HG03175 (cell line): ENCODE measurements around the gene HLTF.
"Not testable (repeated sequence)": the region's sequence is repeated elsewhere in the genome, so short reads cannot be mapped to it uniquely, and the experiment has no call there.

Experiments
- ATAC-seq: cut with Tn5 transposase; IDR thresholded peaks from one replicate; pipeline ENCODE4 v1.9.1; 2021; ENCODE audit warnings: mild to moderate bottlenecking, moderate library complexity; ENCODE audit not compliant: unreplicated experiment

HLTF gene

GRCh38 chr3:149086232-149086988 lies at the start of gene HLTF:
HLTF (minus strand) TSS chr3:149086533; CDS start chr3:149086336, 197 bp downstream.
- ATAC-seq, result peak; percentile 99

GRCh38 chr3:149134575-149134974 lies 48.2 kb upstream of the HLTF start:
- ATAC-seq, result no peak

GRCh38 chr3:149131589-149131988 lies 45.3 kb upstream of the HLTF start:
- no peak for ATAC-seq

- peak; percentile 94 for ATAC-seq
Measured at GRCh38 chr3:149129326-149130205, 43.2 kb upstream of the HLTF start, which contains the start of gene HPS3. HPS3 (plus strand) TSS chr3:149129638; CDS start chr3:149129724, 86 bp downstream.

GRCh38 chr3:149128821-149129220 lies 42.5 kb upstream of the HLTF start:
- ATAC-seq, result no peak

- no peak for ATAC-seq
Measured at GRCh38 chr3:149122721-149123578, 36.6 kb upstream of the HLTF start.

GRCh38 chr3:149120051-149120972 lies 34.0 kb upstream of the HLTF start:
- peak; percentile 71 for ATAC-seq

GRCh38 chr3:149119466-149119865 lies 33.1 kb upstream of the HLTF start:
- no peak for ATAC-seq

GRCh38 chr3:149118724-149119123 lies 32.4 kb upstream of the HLTF start:
- ATAC-seq, result no peak

GRCh38 chr3:149115114-149115513 lies 28.8 kb upstream of the HLTF start:
- ATAC-seq, result no peak

- no peak for ATAC-seq
Measured at GRCh38 chr3:149114458-149114857, 28.1 kb upstream of the HLTF start.

- ATAC-seq, result no peak
Measured at GRCh38 chr3:149104484-149104883, 18.2 kb upstream of the HLTF start.

- ATAC-seq, result no peak
Measured at GRCh38 chr3:149101641-149102040, 15.3 kb upstream of the HLTF start.

GRCh38 chr3:149101154-149101553 lies 14.8 kb upstream of the HLTF start:
- ATAC-seq, result no peak

- ATAC-seq, result not testable (repeated sequence)
Measured at GRCh38 chr3:149097987-149098386, 11.7 kb upstream of the HLTF start.

- ATAC-seq, result peak; percentile 91
Measured at GRCh38 chr3:149095487-149095886, 9.2 kb upstream of the HLTF start.

GRCh38 chr3:149091983-149092382 lies 5.7 kb upstream of the HLTF start:
- ATAC-seq, result no peak

- no peak for ATAC-seq
Measured at GRCh38 chr3:149090907-149091306, 4.6 kb upstream of the HLTF start.

- ATAC-seq, result no peak
Measured at GRCh38 chr3:149090461-149090860, 4.1 kb upstream of the HLTF start.

GRCh38 chr3:149089395-149089794 lies 3.1 kb upstream of the HLTF start:
- ATAC-seq, result no peak
